ENCODE data around the gene ALAS1.
A peak's percentile ranks its signal among the peaks of the same experiment; 100 is the strongest.
"Not testable (repeated sequence)": the region's sequence is repeated elsewhere in the genome, so short reads cannot be mapped to it uniquely, and the experiment has no call there.

The ALAS1 gene

DNA sequence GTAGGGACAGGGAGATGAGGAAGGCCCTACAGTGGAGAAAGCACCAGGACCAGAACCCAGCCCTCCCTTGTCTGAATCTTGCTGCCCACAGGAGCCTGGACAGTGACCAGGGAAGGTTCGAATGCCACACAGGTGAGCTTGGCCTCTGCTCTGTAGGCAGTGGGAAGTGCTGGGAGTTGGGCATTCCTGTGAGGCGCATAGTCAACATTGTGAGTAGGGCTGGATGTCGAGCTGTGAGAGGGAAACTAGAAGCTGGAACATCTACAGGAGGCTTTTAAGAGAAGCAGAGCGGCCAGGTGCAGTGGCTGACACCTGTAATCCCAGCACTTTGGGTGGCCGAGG lies 20.3 kb upstream of the ALAS1 start:
- no peak for DNase-seq

DNA sequence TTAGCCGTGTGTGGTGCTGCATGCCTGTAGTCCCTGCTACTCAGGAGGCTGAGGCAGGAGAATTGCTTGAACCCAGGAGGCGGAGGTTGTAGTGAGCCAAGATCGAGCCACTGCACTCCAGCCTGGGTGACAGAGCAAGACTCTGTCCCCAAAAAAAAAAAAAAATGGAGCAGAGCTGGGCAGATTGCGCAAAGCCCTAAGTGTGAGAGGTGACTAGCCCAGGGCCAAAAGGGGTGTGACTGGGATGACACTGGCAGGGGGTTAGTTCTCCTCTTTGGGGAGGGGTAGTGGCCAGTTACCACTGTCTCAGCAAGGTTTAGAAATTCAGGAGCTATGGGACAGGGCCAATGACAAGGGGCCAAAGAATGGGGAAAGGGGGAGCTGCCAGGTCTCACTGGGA lies 19.8 kb upstream of the ALAS1 start:
- DNase-seq, result not testable (repeated sequence)

DNA sequence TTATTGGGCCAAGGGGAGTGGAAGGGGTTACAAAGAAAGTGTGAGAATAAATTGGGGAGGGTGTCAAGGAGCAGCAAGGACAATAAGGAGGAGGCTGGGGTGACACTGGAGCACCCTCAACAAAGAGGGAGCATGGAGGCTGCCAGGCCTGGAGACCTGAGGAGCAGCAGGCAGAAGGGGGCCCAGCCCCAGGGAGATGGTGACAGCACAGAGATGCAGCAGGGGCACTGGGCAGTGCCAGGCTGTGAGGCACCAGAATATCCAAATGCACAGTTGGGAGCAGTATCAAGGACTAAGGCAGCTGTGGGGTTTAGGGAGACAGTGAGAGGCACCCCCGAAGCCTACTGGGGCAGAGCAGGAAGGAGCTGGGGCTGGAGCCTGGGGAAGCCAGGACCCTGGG lies 19.4 kb upstream of the ALAS1 start:
- DNase-seq, result no peak

DNA sequence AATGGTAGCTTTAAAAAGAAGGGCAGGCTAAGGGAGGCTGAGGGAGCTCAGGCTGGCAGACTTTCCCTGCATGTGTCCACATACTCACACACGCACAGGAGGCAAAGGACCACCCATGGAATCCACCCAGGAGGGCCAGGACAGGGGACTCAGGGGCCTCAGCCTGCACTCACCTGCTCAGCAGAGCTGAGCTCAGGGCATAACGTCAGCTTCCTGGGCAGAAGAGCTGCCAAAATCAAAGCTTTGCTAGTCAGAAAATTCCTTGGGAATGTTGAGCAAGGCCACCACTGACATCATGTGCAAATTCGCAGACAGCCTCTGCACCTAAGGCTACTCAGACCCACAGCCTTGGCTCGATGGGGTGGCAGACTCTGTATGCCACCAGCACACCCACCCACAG lies 16.4 kb upstream of the ALAS1 start:
- no peak for DNase-seq

DNA sequence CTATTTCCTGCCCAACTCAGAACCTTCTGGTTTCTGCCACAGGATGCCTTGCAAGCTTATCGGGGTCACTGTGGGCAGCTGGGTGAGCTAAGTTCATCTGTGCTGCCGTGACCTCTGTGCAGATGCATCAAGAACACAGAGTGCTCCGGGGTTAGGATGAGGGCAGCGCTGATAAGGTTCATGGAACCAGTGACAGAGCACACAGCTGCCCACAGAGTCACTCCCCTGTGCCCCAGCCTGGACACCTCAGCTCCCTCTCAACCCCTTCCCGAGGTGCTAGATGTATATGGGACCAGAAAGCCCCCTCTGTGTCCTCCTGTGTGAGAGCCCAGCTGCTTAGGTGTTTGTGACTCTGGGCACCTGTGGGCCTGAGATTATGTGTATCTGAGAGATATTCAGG lies 15.8 kb upstream of the ALAS1 start:
- DNase-seq, result no peak

DNA sequence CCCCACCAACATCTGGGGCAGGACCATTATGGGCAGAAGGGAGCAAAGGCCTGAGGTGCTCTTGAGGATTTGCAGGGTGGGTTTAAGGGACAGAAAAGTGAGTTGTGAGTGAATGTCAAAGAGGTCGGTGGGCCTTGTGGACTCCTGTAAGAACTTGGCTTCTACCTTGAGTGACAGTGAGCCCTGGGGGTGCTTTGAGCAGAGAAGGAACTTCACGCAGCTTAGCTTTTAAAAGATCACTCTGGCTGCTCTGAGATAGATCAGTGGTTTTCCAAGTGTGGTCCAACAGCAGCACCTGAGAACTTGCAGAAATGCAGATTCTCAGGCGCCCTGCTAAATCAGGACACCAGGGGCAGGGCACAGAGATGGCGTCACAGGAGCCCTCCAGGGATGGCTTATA lies 15.3 kb upstream of the ALAS1 start:
- DNase-seq, result no peak

DNA sequence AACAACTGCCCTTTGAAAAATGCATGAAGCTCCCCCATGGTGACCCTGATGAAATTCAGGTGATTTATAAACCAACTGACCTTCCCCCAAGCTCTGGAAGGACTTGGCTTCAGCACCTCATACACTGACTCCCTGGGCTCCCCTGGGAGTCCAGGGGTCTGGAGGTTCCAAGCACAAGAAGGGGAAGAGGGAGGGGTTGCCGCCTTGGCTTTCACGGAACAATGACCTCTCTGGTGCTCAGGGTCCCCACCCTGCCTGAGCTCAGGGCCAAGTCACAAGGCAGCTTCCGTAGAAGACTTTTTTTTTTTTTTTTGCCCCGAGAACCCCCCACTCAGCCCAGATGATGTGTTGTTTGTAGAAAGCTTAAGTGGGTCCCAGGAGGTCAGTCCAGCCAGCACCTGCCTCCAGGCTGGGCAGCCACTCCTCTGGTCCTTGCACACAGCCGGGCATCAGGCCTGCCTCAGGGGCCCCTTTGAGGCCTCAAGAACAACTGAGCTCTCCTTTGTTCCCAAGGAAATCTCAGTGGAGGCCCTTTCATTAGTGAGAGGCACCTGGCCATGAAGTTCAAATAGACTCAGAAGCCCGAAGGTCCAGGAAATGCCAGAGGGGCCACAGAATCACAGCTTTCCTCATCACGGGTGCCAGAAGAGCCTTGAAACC lies 14.0 kb upstream of the ALAS1 start:
- no peak for DNase-seq

DNA sequence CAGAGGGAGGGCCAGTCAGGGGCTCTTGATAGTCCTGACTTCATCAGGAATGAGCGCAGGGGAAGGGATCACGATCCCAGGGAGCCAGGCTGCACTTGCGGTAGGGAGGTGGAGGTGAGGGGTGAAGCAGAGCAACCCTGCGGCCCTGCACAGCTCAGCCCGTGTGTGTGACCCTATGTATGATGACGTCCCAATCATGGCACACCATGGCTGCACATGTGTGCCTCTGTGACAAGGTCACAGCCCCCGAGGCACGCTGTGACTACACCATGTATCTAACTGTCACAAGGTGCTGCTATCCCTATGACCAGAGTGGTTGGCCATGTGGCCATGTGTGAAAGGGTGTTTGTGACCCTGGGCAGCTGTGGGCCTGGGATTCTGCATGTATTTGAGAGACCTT lies 13.3 kb upstream of the ALAS1 start:
- no peak for DNase-seq

DNA sequence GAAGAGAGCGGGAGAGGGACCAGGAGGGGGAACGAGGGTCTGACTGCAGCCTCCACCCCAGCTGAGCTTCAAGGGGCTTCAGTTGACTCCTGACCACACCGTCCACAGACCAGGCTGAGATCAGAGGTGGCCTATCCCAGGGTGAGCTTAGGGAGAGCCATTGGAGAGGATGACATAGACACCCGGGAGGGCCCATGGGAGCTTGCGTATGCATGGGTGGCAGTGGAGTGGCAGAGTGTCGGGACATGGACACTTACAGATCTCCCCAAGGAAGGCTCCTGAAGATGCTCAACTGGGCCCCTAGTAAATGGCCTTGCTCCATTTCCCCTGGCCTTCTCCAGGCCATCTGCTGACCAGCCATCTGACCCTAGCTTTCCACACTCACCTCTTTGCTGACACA lies 12.6 kb upstream of the ALAS1 start:
- DNase-seq, result no peak

DNA sequence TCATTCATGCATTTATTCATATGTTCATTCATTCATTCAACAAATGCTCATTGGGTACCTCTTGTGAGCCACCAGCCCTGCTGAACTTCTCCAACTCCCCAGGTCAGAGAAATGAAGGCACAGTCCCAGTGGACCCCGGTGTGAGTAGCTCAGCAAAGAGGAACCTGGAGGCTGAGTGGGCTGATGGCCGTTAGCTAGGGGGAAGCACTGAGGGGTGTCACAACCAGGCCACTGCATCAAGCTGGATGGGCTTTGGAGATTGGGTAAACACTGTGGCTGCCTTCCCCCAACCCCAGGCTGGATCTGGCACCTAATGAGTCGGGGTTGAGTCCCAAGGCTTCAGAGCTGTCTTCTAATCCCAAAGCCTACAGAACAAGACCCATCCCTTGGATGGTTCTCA lies 12.1 kb upstream of the ALAS1 start:
- no peak for DNase-seq

DNA sequence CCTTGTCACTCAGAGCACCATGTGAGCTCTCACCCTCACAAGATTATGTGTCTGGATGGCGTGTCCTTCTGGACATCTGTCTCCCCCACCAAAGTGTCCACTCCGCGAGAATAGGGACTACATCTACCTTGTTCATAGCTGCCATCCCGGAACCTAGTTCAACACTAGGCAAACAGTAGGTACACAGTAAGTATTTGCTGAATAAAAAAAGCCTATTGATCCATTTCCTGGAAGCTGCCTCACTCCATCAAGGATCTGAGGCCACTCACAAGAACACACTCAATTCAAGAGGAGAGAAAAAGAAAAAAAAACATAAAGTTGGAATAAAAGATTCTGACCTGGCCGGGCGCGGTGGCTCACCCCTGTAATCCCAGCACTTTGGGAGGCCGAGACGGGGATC lies 11.2 kb upstream of the ALAS1 start:
- DNase-seq, result no peak

DNA sequence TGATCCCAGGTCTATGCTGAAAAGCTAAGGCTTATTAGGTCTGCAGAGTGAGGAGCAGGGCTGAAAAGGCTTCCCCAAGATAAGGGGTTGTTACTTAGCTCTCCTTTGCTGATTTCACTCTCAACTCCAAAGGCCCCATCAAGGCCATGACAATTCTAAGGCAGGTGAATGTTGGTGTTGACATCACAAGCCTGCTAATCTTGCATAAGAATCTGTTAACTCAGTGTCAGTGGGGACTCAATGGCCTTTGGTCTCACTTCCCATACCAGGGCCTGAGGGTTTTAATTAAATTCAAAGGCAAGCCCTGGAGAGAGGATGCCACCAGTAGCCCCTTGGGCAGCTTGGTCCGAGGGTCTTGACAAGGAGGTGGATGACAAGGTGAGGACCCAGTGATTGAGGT lies 9.4 kb upstream of the ALAS1 start:
- DNase-seq, result no peak

DNA sequence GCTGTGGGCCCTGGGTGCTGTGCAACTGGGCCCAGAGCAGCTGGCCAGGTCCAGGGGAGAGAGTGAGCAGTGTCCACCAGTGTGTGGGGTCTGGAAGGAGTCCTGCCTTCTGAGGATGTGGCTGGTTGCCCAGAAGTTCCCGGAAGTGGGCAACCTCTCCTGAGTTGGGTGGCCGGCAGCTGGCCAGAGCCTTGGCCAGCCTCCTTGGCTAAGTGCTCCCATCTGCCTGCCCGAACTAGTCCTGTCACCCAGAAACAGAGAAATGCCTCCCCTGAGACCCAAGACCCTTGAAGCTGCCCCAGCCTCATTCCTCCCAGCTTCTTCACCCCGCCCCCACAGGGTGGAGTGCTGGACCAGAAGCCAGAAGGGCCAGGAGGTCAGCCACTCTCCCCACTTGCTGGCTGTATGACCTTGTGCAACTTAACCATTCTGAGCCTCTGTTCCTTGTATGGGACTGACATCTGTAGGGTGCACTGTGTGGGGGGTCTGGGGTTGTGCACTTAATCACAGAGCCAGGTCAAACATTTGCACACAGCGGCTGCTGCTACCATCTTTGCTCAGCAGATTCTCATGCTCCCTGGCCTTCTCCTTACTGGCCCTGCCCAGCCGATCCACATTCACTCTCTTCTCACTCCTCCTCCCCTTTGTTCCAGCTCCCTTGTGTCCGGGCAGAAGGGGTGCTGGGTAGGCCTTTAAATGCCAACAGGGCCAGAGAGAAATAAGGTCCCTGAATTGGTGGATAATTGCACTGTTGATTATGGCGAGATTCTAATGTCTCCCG lies 7.5 kb upstream of the ALAS1 start:
- no peak for DNase-seq

DNA sequence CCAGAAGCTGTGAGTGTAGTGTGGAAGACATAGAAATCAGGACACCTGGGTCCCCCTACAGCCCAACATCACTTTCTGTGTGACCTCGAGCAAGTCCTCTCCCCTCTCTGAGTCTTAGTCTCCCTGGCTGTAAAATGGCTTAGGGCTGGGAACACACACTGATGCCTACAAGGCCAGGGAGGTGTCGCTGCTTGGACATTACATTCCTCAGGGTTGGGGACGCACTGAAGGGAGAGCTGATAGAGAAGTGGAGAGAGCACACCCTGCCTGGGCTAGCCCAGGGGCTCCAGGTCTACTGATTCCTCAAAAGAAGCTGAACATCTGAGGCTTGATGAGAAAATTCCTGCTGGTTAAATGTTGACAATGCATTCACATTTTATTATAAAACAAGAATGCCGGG lies 6.3 kb upstream of the ALAS1 start:
- DNase-seq, result no peak

DNA sequence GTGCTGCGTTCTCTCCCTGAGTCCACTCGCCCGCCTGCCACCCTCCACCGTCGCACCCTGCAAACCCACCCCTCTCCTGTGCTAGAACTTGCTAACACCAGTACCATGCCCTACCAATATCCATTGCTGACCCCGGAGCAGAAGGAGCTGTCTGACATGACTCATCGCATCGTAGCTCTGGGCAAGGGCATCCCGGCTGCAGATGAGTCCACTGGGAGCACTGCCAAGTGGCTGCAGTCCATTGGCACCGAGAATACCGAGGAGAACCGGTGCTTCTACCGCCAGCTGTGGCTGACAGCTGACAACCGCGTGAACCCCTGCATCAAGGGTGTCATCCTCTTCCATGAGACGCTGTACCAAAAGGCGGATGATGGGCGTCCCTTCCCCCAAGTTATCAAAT lies 4.9 kb upstream of the ALAS1 start:
- DNase-seq, result peak; percentile 52

DNA sequence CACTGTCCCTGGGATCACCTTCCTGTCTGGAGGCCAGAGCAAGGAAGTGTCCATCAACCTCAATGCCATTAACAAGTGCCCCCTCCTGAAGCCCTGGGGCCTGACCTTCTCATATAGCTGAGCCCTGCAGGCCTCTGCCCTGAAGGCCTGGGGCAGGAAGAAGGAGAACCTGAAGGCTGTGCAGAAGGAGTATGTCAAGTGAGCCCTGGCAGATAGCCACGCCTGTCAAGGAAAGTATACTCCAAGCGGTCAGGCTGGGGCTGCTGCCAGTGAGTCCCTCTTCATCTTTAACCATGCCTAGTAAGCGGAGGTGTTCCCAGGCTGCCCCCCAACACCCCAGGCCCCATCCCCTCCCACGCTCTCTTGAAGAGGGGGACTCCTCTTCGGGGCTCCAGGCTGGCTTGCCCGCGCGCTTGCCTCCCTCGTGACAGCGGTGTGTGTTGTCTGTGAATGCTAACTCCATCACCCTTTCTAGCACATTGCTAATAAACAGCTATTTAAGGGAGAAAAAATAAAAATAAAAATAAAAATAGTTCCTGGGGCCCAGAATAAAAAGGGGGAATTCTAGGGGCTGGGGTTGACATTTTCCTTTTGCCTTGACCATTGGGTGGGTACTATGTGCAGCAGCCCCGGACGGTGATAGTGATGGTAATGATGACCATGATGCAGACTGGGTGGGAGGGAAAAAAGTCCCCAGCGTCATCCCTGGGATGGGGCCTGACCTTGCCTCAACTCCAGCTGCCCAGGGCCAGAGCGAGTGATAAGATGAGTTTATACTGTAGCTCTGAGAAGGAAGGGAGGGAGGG lies 3.3 kb upstream of the ALAS1 start:
- no peak for DNase-seq

DNA sequence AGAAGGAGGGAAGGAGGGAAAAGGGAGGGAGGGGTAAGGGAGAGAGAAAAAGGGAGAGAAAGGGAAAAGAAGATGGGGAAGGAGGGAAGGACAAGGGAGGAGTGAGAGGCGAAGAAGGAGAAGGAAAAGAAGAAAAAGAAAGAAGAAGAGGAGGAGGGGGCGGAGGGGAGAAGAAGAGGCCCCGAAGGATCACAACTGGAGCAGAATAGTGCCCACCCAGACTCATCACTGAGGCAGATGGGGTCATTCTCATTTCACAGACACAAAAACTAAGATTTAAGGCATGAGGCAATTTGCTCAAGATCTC lies 2.7 kb upstream of the ALAS1 start:
- DNase-seq, result no peak

DNA sequence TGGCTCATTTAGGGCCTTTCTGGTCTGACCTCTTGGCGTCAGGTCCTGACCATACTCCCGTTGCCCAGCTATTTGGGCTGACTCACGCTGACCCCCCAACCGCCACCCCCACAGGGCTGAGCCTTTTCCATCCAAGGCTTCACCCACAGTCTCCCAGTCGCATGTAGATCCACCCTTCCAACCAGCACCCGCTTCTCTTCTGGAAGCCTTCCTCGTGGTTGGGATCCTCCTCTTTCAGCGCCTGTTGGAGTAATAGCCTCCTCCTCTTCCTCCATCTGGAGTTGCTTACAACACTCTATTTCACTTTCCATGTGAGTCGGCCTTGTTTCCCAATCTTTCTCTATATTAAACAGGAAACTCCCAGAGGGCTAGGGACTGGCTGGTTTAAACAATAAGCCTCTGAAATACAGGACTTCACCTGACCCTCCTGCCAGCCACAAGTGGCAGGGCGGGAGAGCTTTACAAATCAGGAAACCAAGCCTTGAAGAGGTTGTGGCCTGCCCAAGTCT lies 2.1 kb upstream of the ALAS1 start:
- DNase-seq, result no peak

DNA sequence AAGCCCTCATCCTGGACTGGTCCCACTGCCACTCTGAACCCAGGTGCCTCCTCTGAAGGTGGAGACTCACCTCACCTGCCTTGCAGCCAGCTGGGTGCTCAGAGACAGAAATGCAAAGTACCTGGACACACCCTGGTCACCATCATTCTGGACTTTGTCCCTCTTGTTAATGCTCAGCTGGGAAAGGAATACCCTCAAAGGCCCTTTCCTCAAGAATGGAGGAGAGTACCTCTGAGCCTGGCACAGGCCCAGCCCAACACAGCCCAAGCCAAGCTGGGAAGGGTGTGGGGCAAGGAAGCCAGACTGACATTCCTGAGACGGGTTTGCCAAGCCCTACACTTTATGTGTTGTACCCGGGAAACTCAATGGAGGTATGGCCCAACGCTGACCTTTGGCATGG lies 983 bp upstream of the ALAS1 start:
- no peak for DNase-seq

DNA sequence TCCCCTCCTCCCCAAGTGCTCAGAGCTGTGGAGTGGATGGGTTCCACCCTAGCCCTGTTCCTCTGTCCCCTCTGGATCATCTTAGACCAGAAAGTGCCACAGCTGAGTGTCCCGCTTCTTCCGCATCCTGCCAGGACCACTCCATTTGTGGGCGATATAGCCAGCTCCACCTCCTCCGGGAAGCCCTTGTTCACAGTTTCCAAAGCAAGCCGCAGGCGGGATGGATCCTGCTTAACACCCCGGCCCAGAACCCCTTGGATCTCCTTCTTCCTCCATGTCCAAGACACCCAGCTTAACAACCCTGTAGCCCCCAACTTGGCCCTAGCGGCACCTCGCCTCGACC lies 490 bp upstream of the ALAS1 start:
- DNase-seq, result no peak

DNA sequence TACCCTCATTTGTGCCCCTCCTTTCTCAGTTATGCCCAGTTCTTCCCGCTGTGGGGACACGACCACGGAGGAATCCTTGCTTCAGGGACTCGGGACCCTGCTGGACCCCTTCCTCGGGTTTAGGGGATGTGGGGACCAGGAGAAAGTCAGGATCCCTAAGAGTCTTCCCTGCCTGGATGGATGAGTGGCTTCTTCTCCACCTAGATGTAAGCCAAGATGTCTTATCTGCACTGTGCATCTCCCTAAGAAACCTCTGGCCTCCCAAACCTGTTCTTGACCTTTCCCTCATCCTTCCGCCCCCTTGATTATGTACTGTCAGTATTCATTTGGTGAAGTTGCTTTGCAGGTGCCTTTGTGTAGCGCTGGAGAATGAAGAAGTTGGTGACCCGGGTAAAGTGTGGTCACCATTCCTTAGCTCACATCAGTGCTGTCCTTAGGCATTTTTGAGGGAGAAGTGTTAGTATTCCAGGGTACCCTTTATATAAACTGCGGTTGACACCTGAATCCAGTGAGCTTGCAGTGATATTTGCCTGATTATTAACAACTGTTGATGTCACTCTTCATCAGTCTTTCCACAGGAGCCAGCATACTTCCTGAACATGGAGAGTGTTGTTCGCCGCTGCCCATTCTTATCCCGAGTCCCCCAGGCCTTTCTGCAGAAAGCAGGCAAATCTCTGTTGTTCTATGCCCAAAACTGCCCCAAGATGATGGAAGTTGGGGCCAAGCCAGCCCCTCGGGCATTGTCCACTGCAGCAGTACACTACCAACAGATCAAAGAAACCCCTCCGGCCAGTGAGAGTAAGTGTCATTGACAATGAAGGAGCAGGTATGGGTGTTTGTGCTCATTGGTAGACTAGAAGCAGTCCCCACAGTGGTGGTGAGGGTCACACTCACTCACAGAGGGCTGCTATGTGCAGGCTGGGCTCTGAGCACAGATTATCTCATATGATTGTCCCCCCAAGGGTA lies 966 bp downstream of the ALAS1 start:
- DNase-seq, result no peak

DNA sequence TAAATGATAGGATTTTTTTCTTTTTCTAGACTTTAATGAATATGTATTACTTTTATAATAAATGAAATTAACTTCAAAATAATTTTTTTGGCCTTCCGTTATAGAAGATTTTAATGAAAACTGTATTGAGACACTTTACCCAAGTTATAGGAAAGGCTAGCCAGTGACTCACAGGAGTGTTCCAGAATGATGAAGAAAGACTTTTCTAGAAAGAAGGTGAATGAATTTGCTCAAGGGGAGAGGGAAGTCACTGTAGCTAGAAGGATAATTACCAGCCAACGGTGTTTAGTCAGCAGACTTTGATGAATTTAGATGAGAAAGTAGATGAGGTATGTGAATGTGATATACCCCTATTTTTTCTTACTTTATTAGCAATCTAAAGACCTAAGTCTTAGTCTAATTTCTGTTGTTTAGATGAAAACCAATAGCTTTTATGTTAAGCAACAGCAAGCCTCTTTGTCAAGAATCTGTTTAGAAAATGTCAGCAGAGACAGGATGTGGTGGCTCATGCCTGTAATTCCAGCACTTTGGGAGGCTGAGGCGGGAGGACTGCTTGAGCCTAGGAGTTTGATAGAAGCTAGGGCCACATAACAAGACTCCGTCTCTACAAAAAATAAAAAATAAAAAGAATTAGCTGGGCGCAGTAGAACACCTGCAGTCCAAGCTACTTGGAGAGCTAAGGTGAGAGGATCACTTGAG lies 3.2 kb downstream of the ALAS1 start:
- no peak for DNase-seq
